Skeletal muscle satellite cell (primary cell): ENCODE measurements around the gene CHPF.

Source experiments
- H3K27me3 ChIP-seq: 2 replicates; pipeline ENCODE4 v1.7.0; 2013; ENCODE audit warnings: low read length; ENCODE audit not compliant: control insufficient read depth, insufficient read depth
- H3K36me3 ChIP-seq: 2 replicates; pipeline ENCODE4 v1.7.0; 2013; ENCODE audit warnings: mild to moderate bottlenecking, control low read depth, low read length; ENCODE audit not compliant: insufficient read depth
- H3K4me1 ChIP-seq: 2 replicates; pipeline ENCODE4 v1.7.0; 2013; ENCODE audit warnings: low read length; ENCODE audit not compliant: control insufficient read depth, insufficient read depth
- H3K4me2 ChIP-seq: 2 replicates; pipeline ENCODE4 v1.7.0; 2013; ENCODE audit warnings: mild to moderate bottlenecking, low read length
- H3K4me3 ChIP-seq: 2 replicates; pipeline ENCODE4 v1.7.0; 2013; ENCODE audit warnings: low read length
- H3K9ac ChIP-seq: 2 replicates; pipeline ENCODE4 v1.7.0; 2013; ENCODE audit warnings: mild to moderate bottlenecking, low read depth, low read length, moderate library complexity
- H3K9me3 ChIP-seq: replicated peaks from 2 replicates; pipeline ENCODE4 v1.7.0; 2013; ENCODE audit warnings: mild to moderate bottlenecking, control low read depth, low read length

The CHPF gene

DNA sequence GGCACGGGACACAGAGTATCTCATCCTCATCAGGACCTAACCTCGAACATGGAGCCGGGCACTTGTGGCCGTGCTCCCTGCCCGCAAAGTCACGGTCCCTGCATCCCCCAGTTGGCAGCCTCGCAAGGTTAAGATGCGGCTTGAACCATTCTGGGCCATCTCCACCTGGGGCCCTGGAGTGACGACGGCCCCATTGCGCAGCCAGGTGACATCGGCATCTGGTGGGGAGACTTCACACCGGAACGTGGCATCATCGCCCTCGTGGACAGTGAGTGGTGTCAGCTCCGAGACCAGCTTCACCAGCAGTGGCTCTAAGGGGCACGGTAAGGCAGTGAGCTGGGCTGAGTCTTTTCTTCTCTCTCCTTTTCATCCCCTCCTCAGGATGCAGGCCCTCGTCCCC, 12.8 kb upstream of the CHPF start:
- Histone ChIP-seq H3K9ac (no peak overlapping the region), H3K36me3 (no peaks in the 10 kb centered on the region), H3K27me3 (no peaks in the 10 kb centered on the region), H3K4me2 (no peak overlapping the region), H3K4me1 (peaks cover 13% of the 10 kb centered on the region), H3K9me3 (no peaks in the 10 kb centered on the region), H3K4me3 (no peak overlapping the region)

DNA sequence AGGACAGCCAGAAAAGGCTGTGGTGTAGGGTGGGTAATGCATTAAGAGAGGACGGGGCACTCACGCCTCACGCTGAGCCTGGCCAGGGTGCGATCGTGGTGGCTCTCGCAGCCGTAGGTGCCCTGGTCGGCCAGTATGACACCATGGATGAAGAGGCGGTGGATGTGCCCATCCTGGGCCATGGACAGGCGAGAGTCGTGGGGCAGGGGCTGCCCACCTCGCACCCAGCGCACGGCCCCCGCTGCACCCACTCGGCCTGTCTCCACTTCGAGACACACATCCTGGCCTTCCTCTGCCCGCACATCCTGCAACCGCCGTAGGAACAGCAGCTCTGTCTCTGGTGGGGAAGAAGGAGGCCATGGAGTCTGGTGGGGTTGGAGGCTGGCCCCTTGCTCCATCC, 12.3 kb upstream of the CHPF start:
- H3K4me2 ChIP-seq, result no peak overlapping the region
- H3K4me3 ChIP-seq, result no peak overlapping the region
- no peaks in the 10 kb centered on the region for H3K27me3 ChIP-seq
- peaks cover 18% of the 10 kb centered on the region for H3K4me1 ChIP-seq
- no peak overlapping the region for H3K9ac ChIP-seq
- H3K36me3 ChIP-seq, result no peaks in the 10 kb centered on the region
- no peaks in the 10 kb centered on the region for H3K9me3 ChIP-seq

DNA sequence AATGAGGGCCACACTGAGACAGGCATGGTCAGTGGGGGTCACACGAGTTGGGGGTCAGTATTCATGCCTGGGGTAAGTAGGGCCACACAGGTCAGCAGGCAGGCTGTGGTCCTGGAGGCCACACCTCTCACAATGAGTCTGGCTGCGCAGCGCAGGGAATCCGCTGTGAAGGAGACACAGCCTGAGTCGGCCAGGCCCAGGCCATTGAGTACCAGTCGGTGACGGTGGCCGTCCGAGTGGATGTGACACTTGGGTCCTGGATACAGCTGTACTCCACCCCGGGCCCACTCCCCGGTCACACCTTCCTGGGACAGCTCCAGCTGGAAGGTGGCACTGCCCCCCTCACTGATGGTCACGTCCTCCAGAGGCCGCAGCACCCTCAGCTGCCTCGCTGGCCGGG, 10.7 kb upstream of the CHPF start:
- Histone ChIP-seq H3K4me2 (no peak overlapping the region), H3K9ac (no peak overlapping the region), H3K27me3 (no peaks in the 10 kb centered on the region), H3K36me3 (no peaks in the 10 kb centered on the region), H3K9me3 (no peaks in the 10 kb centered on the region), H3K4me1 (peaks cover 18% of the 10 kb centered on the region), H3K4me3 (no peak overlapping the region)

DNA sequence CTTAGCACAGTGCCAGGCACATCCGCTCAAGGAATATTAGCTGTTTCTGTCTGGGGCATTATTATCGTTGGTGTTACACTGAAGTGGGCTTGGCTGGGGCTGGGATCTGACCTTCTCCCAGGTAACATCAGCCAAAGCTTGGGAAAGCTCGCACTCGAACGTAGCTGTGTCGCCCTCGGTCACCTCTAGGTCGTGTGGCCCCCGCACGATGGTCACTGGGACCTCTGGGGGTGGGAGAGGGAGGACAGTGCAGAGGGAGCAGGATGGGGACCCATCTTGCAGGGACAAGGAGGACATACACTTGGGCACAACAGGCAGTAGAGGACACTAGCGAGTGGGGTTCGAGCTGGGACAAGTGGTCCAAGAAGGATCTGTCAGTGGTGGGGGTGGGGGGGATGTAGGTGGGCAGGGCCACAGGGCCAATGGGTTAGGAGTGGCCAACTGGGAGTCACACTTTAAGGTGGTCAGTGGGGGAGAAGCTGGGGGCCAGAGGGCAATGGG, 9.9 kb upstream of the CHPF start:
- H3K4me1 ChIP-seq, result peaks cover 18% of the 10 kb centered on the region
- H3K4me2 ChIP-seq, result no peak overlapping the region
- no peak overlapping the region for H3K4me3 ChIP-seq
- no peaks in the 10 kb centered on the region for H3K36me3 ChIP-seq
- no peak overlapping the region for H3K9ac ChIP-seq
- no peaks in the 10 kb centered on the region for H3K27me3 ChIP-seq
- no peaks in the 10 kb centered on the region for H3K9me3 ChIP-seq

DNA sequence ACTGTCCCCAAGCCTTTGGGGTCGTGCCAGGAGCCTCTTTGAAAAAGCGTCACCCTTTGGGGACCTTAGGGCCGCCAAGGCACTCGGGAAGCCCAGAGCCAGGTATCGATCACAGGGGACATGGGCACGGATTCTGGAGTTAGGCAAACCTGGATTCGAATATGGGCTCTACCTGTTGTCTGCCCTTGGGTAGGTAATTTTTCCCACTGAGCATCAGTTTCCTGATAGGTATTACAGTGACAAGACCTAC, 9.5 kb upstream of the CHPF start:
- H3K9me3 ChIP-seq, result no peaks in the 10 kb centered on the region
- H3K4me1 ChIP-seq, result peaks cover 18% of the 10 kb centered on the region
- H3K4me3 ChIP-seq, result peak overlapping the region; percentile 88
- H3K9ac ChIP-seq, result peak overlapping the region; percentile 19
- H3K4me2 ChIP-seq, result peak overlapping the region; percentile 94
- H3K27me3 ChIP-seq, result no peaks in the 10 kb centered on the region
- no peaks in the 10 kb centered on the region for H3K36me3 ChIP-seq

DNA sequence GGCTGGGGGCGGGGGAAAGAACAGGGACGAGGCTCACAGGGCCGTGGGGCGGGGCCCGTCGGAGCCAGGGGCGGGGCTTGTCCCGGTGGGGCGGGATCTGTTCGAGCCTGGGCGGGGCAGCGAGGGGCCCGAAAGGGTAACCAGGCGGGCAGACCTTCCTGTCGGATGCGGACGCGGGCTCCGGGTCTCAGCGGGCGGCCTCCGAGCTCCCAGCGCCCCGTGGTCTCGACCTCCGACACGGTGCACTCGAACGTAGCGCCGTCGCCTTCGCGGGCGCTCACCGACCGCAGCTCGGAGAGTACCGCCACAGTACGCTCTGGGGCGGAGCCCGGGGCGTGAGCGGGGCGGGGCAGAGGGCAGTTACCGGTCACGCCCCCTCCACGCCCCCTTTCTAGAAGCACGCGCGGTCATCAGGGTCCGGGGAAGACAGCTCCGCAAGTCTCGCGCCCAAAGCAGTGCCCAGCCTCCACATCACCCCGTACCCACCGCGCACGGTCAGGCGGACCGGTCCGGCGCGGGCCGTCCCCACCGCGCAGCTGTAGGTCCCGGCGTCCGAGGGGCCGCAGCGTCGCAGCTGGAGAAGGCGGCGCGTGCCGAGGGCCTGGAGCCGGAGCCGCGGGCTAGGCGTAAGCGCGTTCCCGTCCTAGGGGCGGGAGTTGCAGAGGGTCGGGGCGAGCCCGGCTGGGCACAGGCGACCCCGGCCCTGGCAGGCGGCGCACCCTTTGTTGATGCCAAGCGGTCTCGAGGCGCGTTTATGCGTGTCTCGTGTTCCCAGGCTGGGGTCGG, 9.0 kb upstream of the CHPF start:
- Histone ChIP-seq H3K4me1 (peaks cover 18% of the 10 kb centered on the region), H3K4me2 (peak overlapping the region; percentile 94), H3K9ac (peak overlapping the region; percentile 53), H3K36me3 (no peaks in the 10 kb centered on the region), H3K27me3 (no peaks in the 10 kb centered on the region), H3K4me3 (peak overlapping the region; percentile 88), H3K9me3 (no peaks in the 10 kb centered on the region)

DNA sequence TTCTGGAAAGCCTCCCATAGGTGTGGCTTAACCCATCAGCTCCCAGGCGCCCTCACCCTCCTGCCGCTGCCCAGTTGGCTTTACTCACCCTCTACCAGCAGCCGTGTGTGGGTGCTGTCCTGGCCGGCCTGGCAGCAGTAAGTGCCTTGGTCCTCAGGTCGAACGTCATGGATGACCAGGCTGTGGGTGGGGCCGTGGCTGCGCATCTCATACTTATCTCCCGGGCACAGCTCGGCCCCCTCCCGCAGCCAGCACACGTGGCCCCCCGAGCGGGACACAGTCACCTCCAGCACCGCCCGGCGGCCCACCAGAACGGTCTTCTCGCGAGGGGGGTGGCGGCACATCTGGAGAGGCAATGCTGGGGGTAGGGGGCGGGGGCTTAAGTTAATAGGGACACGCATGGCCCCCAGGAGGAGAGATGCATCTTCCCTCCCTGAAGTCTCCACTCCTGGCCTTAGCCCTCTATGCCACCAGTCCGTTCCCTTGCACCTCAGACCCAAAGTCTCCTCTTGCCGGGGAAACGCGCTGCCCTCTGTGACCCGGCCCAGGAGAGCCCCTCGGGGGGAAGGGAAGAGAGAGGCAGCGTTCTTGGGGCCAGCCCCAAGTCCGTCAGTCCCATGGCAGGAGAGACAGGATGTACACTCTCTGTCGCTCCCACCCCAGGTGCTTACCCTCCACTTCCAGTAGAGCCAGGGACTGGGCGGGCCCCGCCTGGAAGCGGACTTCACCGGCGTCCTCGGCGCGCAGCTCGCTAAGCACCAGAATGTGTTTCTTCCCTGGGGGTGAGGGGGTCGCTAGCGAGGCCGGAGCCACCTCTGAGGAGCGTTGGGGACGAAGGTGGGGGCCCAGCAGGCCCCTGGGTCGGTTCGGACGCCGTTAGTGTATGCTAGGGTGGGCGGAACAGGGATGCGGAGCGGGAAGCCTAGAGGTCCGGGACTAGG, 8.1 kb upstream of the CHPF start:
- Histone ChIP-seq H3K9ac (peak overlapping the region; percentile 50), H3K27me3 (no peaks in the 10 kb centered on the region), H3K4me1 (peaks cover 18% of the 10 kb centered on the region), H3K36me3 (no peaks in the 10 kb centered on the region), H3K4me2 (peak overlapping the region; percentile 94), H3K9me3 (no peaks in the 10 kb centered on the region), H3K4me3 (peak overlapping the region; percentile 88)

DNA sequence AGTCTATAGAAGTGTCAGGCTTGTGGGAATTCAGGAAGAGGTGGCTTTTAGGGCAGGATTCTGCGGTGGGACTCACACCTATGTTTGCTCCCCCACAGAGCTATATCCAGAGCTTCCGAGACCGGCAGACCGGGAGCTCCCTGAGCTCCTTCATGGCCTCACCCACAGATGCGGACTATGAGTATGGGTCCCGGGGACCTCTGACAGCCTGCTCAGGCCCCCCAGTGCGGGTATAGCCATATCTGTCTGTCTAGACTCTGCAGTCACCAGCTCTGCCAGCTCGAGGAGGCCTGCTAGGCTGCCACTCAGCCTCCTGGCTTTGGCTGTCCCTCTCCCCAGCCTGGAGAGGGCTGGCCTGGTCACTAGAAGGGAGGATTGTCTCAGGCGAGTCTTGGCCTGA, 6.0 kb upstream of the CHPF start:
- Histone ChIP-seq H3K9ac (no peak overlapping the region), H3K4me2 (no peak overlapping the region), H3K4me3 (no peak overlapping the region), H3K27me3 (no peaks in the 10 kb centered on the region), H3K9me3 (no peaks in the 10 kb centered on the region), H3K36me3 (no peaks in the 10 kb centered on the region), H3K4me1 (peaks cover 18% of the 10 kb centered on the region)

DNA sequence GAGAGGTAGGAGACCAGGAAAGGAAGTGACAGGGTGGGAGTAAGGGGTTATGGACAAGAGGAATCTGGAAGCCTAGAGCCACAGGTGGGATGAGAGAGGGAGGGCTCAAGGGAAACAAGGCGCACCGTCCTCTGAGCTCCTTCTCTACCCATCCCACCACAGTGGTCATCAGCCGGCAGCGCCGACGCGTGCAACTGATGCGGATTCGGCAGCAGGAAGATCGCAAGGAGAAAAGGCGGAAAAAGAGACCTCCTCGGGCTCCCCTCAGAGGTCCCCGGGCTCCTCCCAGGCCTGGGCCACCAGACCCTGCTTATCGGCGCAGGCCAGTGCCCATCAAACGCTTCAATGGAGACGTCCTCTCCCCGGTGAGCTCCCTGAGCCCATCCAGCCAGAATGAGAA, 5.4 kb upstream of the CHPF start:
- H3K4me2 ChIP-seq, result no peak overlapping the region
- H3K27me3 ChIP-seq, result no peaks in the 10 kb centered on the region
- no peaks in the 10 kb centered on the region for H3K36me3 ChIP-seq
- H3K9me3 ChIP-seq, result no peaks in the 10 kb centered on the region
- H3K4me1 ChIP-seq, result peaks cover 19% of the 10 kb centered on the region
- H3K4me3 ChIP-seq, result no peak overlapping the region
- no peak overlapping the region for H3K9ac ChIP-seq

DNA sequence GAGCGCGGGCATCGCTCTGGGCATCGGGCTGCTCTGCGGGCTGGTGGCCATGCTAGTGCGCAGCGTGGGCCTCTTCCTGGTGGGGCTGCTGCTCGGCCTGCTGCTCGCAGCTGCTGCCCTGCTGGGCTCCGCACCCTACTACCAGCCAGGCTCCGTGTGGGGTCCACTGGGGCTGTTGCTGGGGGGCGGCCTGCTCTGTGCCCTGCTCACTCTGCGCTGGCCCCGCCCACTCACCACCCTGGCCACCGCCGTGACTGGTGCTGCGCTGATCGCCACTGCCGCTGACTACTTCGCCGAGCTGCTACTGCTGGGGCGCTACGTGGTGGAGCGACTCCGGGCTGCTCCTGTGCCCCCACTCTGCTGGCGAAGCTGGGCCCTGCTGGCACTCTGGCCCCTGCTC, 4.0 kb upstream of the CHPF start:
- no peak overlapping the region for H3K4me2 ChIP-seq
- no peaks in the 10 kb centered on the region for H3K36me3 ChIP-seq
- H3K4me3 ChIP-seq, result no peak overlapping the region
- H3K9ac ChIP-seq, result no peak overlapping the region
- peaks cover 15% of the 10 kb centered on the region for H3K4me1 ChIP-seq
- H3K9me3 ChIP-seq, result no peaks in the 10 kb centered on the region
- H3K27me3 ChIP-seq, result no peaks in the 10 kb centered on the region

DNA sequence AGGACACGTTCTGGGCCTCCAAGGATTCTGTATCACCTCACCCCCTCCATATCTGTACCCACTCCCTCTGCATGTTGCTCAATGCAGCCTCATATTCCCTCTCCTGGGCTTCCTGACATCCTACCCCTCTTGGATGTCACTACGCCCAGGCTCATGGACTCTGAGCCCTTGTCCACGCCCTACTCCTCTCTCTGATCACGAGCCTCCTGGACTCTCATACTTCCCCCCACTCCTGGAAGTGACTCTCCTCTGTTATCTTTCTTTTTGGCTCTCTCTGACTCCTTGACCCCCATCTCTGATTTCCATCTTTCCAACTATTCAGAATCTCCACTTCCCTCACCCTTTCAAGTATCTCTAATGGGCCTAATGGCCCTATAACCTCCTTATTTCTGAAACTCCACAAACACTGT, 2.3 kb upstream of the CHPF start:
- H3K27me3 ChIP-seq, result no peaks in the 10 kb centered on the region
- H3K9ac ChIP-seq, result no peak overlapping the region
- H3K9me3 ChIP-seq, result no peaks in the 10 kb centered on the region
- no peak overlapping the region for H3K4me2 ChIP-seq
- H3K4me1 ChIP-seq, result peaks cover 17% of the 10 kb centered on the region
- no peak overlapping the region for H3K4me3 ChIP-seq
- H3K36me3 ChIP-seq, result peaks cover 8% of the 10 kb centered on the region
